Lower leg skin (tissue), 4 donors: Measurements from ENCODE around the gene KRTDAP. TPM values are rescaled to one million over a fixed set of nuclear protein-coding genes. Genes with fewer than 3 reads are reported as not detected.

ENCODE experiments used
- DNase-seq, 2 donors: peaks; one replicate each; pipeline ENCODE4 v3.0.0-alpha.2; 2019; ENCODE audit warnings: low spot score in 2 of 2
- H3K4me3 ChIP-seq: fragments of 200-600 bp; sonication (generic); 2 replicates; pipeline ENCODE4 v1.5.1; 2017; ENCODE audit warnings: mild to moderate bottlenecking, low read depth; ENCODE audit not compliant: poor library complexity, severe bottlenecking
- CTCF ChIP-seq, 3 donors: fragments of 450-650 bp; IDR thresholded peaks; one replicate each; pipeline ENCODE4 v1.5.1; 2016; ENCODE audit warnings: antibody characterized with exemption in 3 of 3, mild to moderate bottlenecking in 3 of 3, moderate library complexity in 2 of 3
- POLR2A ChIP-seq, 2 donors: fragments of 450-650 bp; IDR thresholded peaks; one replicate each; pipeline ENCODE4 v1.6.1; 2016 to 2017; ENCODE audit warnings: antibody characterized with exemption in 2 of 2, mild to moderate bottlenecking in 1 of 2, moderate library complexity in 1 of 2
- WGBS, 2 donors: methylation state at CpG; one replicate each; pipeline ENCODE4 v1.1.5; 2018; 5-methylcytosine and 5-hydroxymethylcytosine counted together
- intact Hi-C: fragments of 100-400 bp; cut with DNase I; formaldehyde crosslinking; loops from one replicate; pipeline ENCODE4 v1.15.0; 2023; ENCODE audit warnings: low total_unique reads
- total RNA-seq, 4 donors: library from RNA; depleted of rRNA; stranded (reverse); fragments of >200 nt; gene quantifications; one replicate each; pipeline ENCODE4 v1.1.0, GENCODE V29; 2016

Gene KRTDAP
- over 10,000 TPM; 10,097 to 21,423 (median 15,501) TPM for total RNA-seq

GRCh38 chr19:35490364-35490763 is at the start of gene KRTDAP:
TSS of gene KRTDAP (minus strand) at chr19:35490464. CDS start at chr19:35490442, 22 bp downstream.
- TF ChIP-seq POLR2A (IDR thresholded peaks at IDR 0.05) (no peak), CTCF (IDR thresholded peaks at IDR 0.05) (no peak)
- intact Hi-C loops = loop anchor here (10.0 kb wide), 1 partner anchor 136 kb away; the partner anchor contains the start of gene FFAR3
- H3K4me3 ChIP-seq = no peak within 1 kb of the TSS
- DNase-seq = no peak
- WGBS, 2 donors = 42 to 48% methylated on average over 9 of the region's 9 CpGs

- no peak overlapping the region for H3K4me3 ChIP-seq
- WGBS, 2 donors = 92 to 94% methylated on average over 12 of the region's 12 CpGs
- DNase-seq = no peak
- intact Hi-C loops = no loop called here
- TF ChIP-seq POLR2A (IDR thresholded peaks at IDR 0.05) = no peak
- no peak for TF ChIP-seq CTCF (IDR thresholded peaks at IDR 0.05)
Measured at GRCh38 chr19:35539850-35540249, 49.6 kb upstream of the KRTDAP start.

- WGBS, 2 donors = 69 to 81% methylated on average over 6 of the region's 6 CpGs
- H3K4me3 ChIP-seq = no peak overlapping the region
- DNase-seq = no peak
- no peak for TF ChIP-seq CTCF (IDR thresholded peaks at IDR 0.05)
- TF ChIP-seq POLR2A (IDR thresholded peaks at IDR 0.05) = no peak
- intact Hi-C loops = no loop called here
Measured at GRCh38 chr19:35539314-35539713, 49.0 kb upstream of the KRTDAP start.

GRCh38 chr19:35534803-35535480 is 44.7 kb upstream of the KRTDAP start:
- WGBS, 2 donors = 60 to 66% methylated on average over 10 of the region's 10 CpGs
- H3K4me3 ChIP-seq = no peak overlapping the region
- intact Hi-C loops = no loop called here
- TF ChIP-seq CTCF (IDR thresholded peaks at IDR 0.05) = no peak
- no peak for TF ChIP-seq POLR2A (IDR thresholded peaks at IDR 0.05)
- no peak for DNase-seq

- no peak for TF ChIP-seq POLR2A (IDR thresholded peaks at IDR 0.05)
- TF ChIP-seq CTCF (IDR thresholded peaks at IDR 0.05) = no peak
- intact Hi-C loops = no loop called here
- no peak for DNase-seq
- WGBS, 2 donors = 1 to 6% methylated on average over 26 to 29 of the region's 30 CpGs
- no peak overlapping the region for H3K4me3 ChIP-seq
Measured at GRCh38 chr19:35533822-35534392, 43.6 kb upstream of the KRTDAP start.
